SK-N-SH (cell line): ENCODE data around the gene ZNF594.

Experiments
- EZH2phosphoT487 ChIP-seq: fragments of 200-600 bp; sonication (generic); IDR thresholded peaks from 2 replicates; pipeline ENCODE4 v1.6.1; 2017; ENCODE audit warnings: low read depth, mixed run types, mild to moderate bottlenecking, antibody characterized with exemption, moderate library complexity, borderline replicate concordance
- GABPA ChIP-seq: IDR thresholded peaks from 2 replicates; pipeline ENCODE4 v1.4.0; 2012; ENCODE audit warnings: low read depth, mild to moderate bottlenecking
- POLR2AphosphoS5 ChIP-seq: IDR thresholded peaks from 2 replicates; pipeline ENCODE4 v1.6.1; 2012; ENCODE audit warnings: low read depth, low read length
- RAD21 ChIP-seq: IDR thresholded peaks from 2 replicates; pipeline ENCODE4 v1.6.1; 2012; ENCODE audit warnings: mild to moderate bottlenecking, low read length
- SIN3A ChIP-seq: IDR thresholded peaks from 2 replicates; pipeline ENCODE4 v1.6.1; 2012; ENCODE audit warnings: low read depth, mild to moderate bottlenecking, low read length, moderate library complexity, borderline replicate concordance
- TAF1 ChIP-seq: IDR thresholded peaks from 2 replicates; pipeline ENCODE4 v1.6.1; 2012; ENCODE audit warnings: low read depth, mild to moderate bottlenecking, low read length, moderate library complexity, borderline replicate concordance
- YY1 ChIP-seq: IDR thresholded peaks from 2 replicates; pipeline ENCODE4 v1.4.0; 2012; ENCODE audit warnings: low read depth, mild to moderate bottlenecking
- TF ChIP-seq, protein P1 (sequence below): fragments of 200-600 bp; sonication (generic); IDR thresholded peaks from 2 replicates; pipeline ENCODE4 v1.6.1; 2017; ENCODE audit warnings: antibody characterized with exemption, mild to moderate bottlenecking, moderate library complexity
- TF ChIP-seq, protein P2 (sequence below): fragments of 150-350 bp; IDR thresholded peaks from 2 replicates; pipeline ENCODE4 v1.6.1; 2017; ENCODE audit warnings: antibody characterized with exemption, low read length, low read depth, borderline replicate concordance
- TF ChIP-seq, protein P3 (sequence below): IDR thresholded peaks from 2 replicates; pipeline ENCODE4 v1.4.0; 2012; ENCODE audit warnings: low read depth

DNA sequence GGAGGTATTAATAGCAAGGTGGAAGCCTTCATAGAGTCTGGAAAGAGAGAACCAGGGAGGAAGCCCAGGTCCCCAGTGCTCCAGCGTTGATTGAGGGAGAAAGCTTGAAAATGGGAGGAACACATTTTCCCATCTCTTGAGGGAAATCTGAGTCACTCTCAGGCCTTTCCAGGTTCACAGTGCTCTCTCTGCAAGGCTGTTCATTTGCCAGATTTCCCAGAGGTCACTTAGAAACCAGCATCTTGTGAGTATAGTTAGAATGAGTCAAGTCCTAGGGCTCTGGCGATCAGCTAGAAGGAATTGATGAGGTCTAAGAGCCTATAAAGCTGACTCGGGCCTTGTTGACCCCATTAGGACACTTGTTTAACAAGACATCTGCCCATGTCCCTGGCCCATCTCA is 17.7 kb upstream of the ZNF594 start:
- no peak for TF ChIP-seq POLR2AphosphoS5
- TF ChIP-seq, protein P1, sequence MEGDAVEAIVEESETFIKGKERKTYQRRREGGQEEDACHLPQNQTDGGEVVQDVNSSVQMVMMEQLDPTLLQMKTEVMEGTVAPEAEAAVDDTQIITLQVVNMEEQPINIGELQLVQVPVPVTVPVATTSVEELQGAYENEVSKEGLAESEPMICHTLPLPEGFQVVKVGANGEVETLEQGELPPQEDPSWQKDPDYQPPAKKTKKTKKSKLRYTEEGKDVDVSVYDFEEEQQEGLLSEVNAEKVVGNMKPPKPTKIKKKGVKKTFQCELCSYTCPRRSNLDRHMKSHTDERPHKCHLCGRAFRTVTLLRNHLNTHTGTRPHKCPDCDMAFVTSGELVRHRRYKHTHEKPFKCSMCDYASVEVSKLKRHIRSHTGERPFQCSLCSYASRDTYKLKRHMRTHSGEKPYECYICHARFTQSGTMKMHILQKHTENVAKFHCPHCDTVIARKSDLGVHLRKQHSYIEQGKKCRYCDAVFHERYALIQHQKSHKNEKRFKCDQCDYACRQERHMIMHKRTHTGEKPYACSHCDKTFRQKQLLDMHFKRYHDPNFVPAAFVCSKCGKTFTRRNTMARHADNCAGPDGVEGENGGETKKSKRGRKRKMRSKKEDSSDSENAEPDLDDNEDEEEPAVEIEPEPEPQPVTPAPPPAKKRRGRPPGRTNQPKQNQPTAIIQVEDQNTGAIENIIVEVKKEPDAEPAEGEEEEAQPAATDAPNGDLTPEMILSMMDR, result no peak
- no peak for TF ChIP-seq TAF1
- TF ChIP-seq GABPA, result no peak
- no peak for TF ChIP-seq YY1
- no peak for TF ChIP-seq EZH2phosphoT487
- no peak for TF ChIP-seq RAD21
- TF ChIP-seq, protein P2, sequence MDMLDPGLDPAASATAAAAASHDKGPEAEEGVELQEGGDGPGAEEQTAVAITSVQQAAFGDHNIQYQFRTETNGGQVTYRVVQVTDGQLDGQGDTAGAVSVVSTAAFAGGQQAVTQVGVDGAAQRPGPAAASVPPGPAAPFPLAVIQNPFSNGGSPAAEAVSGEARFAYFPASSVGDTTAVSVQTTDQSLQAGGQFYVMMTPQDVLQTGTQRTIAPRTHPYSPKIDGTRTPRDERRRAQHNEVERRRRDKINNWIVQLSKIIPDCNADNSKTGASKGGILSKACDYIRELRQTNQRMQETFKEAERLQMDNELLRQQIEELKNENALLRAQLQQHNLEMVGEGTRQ, result no peak
- TF ChIP-seq, protein P3, sequence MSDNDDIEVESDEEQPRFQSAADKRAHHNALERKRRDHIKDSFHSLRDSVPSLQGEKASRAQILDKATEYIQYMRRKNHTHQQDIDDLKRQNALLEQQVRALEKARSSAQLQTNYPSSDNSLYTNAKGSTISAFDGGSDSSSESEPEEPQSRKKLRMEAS, result no peak
- no peak for TF ChIP-seq SIN3A
